ENCODE measurements around the gene CD40.

DNA sequence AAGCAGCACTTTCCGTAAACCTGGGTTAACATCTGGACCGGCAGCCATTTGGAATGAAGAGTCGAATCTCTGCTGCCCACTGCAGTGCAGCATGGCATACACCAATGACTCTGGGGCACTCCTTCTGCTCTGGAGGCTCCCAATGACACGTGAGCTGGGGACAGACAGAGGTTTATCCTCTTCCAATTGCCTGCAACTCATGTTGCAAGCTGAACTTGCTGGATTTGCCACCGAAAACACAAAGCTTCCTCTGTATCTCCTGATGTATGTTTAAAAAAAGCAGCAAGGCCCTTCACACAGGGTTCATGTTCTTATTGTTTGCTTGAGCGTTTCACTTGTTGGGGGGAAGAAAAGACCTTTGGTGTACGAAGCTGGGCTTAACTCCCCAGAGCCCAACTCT lies 39.2 kb upstream of the CD40 start:
- TF ChIP-seq CHD1 (IDR thresholded peaks at IDR 0.05; ENCODE audit: low read depth, low read length) (no peak), CTCF (conservative IDR thresholded peaks at IDR 0.05; ENCODE audit: low read depth, low read length) (no peak), POLR2A (IDR thresholded peaks at IDR 0.05; ENCODE audit: low read depth, low read length) (no peak), RFX5 (IDR thresholded peaks at IDR 0.05; ENCODE audit: low read depth, low read length) (no peak), RAD21 (IDR thresholded peaks at IDR 0.05; ENCODE audit: low read length) (no peak), MXI1 (IDR thresholded peaks at IDR 0.05; ENCODE audit: borderline replicate concordance, low read depth, low read length) (no peak), CEBPB (IDR thresholded peaks at IDR 0.05; ENCODE audit: low read depth, low read length) (no peak), BHLHE40 (IDR thresholded peaks at IDR 0.05; ENCODE audit: low read depth, low read length) (no peak)

All from IMR-90 (cell line).